ENCODE results near the gene TMEM233. TPM values are rescaled to one million over a fixed set of nuclear protein-coding genes. Genes with fewer than 3 reads are reported as not detected.

Gene TMEM233
- total and polyA plus RNA-seq, 9 of the 15 experiments (the other 6 are each of a cell fraction or from before 2014, with no cell fraction given), result 0.04 to 0.17 (median 0.07) TPM; not detected in 2

DNA sequence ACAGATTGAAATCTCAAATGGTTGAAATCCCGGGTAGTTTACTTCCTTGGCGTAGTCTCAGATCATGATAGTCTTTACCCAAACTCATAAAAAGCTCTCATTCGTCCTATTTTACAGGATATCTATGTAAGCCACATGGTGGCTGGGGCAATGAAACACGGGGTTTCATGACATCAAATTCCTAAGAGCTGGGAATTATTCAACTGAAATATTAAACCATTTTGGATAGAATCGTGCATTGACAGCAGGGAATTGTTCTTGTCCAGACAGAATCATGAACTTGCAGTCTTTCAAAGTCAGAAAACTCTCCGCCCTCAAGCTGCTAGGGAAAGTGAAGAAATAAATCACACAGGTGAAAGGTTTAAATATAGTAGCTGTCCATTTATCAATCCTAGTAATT lies 41.2 kb downstream of the TMEM233 start:
- CTCF ChIA-PET (ENCODE audit: low intra/inter-chr PET ratio), result no interaction called here
- no peak for FAIRE-seq

More for the DNA sequence above, 41.2 kb downstream of the TMEM233 start:
- intact Hi-C loops (cut with micrococcal nuclease) (loop anchor here (5.0 kb wide), 1 partner anchor 42 kb away; the partner anchor contains the start of gene TMEM233), in situ Hi-C loops (cut with MboI) (no loop called here)
- no peak overlapping the region for H3K9ac ChIP-seq (ENCODE audit: insufficient read depth in 1 of 2, low read depth in 2 of 2, low read length in 2 of 2)
- no peaks in the 10 kb centered on the region for H3K36me3 ChIP-seq (ENCODE audit: control insufficient read depth, insufficient read depth, low read length)
- H3K9me1 ChIP-seq (ENCODE audit: control insufficient read depth, insufficient read depth, low read length), result no peaks in the 10 kb centered on the region
- no peak overlapping the region for H3K27ac ChIP-seq (ENCODE audit: extremely low read depth, low read depth, low read length)
- no peaks in the 10 kb centered on the region for H4K20me1 ChIP-seq (replicated peaks; ENCODE audit: control insufficient read depth, insufficient read depth, low read length)
- H3K4me3 ChIP-seq, result no peak overlapping the region
- no peak for DNase-seq (ENCODE audit: extremely low read depth in 1 of 4, low spot score in 3 of 4)
- H3K27me3 ChIP-seq (ENCODE audit: control insufficient read depth in 2 of 2, insufficient read depth in 2 of 2, low read length in 2 of 2), result peaks cover 5 to 30% of the 10 kb centered on the region in 2 experiments; a peak in 3 of 5 replicates
- H3K4me1 ChIP-seq (replicated peaks in 1 of 2; ENCODE audit: control insufficient read depth in 2 of 2, insufficient read depth in 2 of 2, low read length in 2 of 2), result peaks cover 0 to 14% of the 10 kb centered on the region in 2 experiments; a peak in 2 of 5 replicates
- H3K79me2 ChIP-seq (ENCODE audit: control insufficient read depth, insufficient read depth, low read length), result no peaks in the 10 kb centered on the region
- no TSS peak for BruUV-seq (replicated peaks)
- POLR2A ChIA-PET, result interaction anchor here (0.7 kb wide), 1 partner anchor 14 kb away, joined by 3 read pairs; no protein-coding TSS in a partner anchor
- no peak overlapping the region for H3K4me2 ChIP-seq (ENCODE audit: insufficient read depth, low read length)
- TF ChIP-seq KLF13 (tag; IDR thresholded peaks at IDR 0.05; ENCODE audit: borderline replicate concordance, low read depth), result no peak
- TF ChIP-seq ZNF609 (CRISPR knock-in tag; IDR thresholded peaks at IDR 0.05; ENCODE audit: borderline replicate concordance), result no peak
- TF ChIP-seq HNRNPL (IDR thresholded peaks at IDR 0.05; ENCODE audit: low read depth, low read length), result no peak
- no peak for TF ChIP-seq PATZ1 (CRISPR knock-in tag; IDR thresholded peaks at IDR 0.05; ENCODE audit: borderline replicate concordance)
- TF ChIP-seq ARID4B (CRISPR knock-in tag; IDR thresholded peaks at IDR 0.05), result no peak
- no peak for TF ChIP-seq E2F3 (CRISPR knock-in tag; IDR thresholded peaks at IDR 0.05)
- no peak for TF ChIP-seq SETDB1 (IDR thresholded peaks at IDR 0.05; ENCODE audit: low read length)
- WGBS (ENCODE audit: insufficient coverage, low coverage, missing lambda C conversion rate), result 3% methylated on average over 6 of the region's 6 CpGs
- H3K9me3 ChIP-seq (replicated peaks; ENCODE audit: control insufficient read depth, insufficient read depth, low read depth, low read length), result no peaks in the 10 kb centered on the region
- no peak overlapping the region for H2AFZ ChIP-seq (ENCODE audit: low read depth, low read length)
- no peak for ATAC-seq

Measured in K562 (cell line).